H9 (cell line): Measurements from ENCODE around the gene BANP. TPM values are rescaled to one million over a fixed set of nuclear protein-coding genes. Genes with fewer than 3 reads are reported as not detected.
"Not testable (repeated sequence)": the region's sequence is repeated elsewhere in the genome, so short reads cannot be mapped to it uniquely, and the experiment has no call there.

ENCODE experiments used
- DNase-seq: peaks from one replicate; pipeline ENCODE4 v3.0.0-alpha.2; 2017
- H2AFZ ChIP-seq: one replicate; pipeline ENCODE4 v1.6.1; 2013; ENCODE audit warnings: mild to moderate bottlenecking, low read length, control low read depth, moderate library complexity
- H2AK5ac ChIP-seq: 2 replicates; pipeline ENCODE4 v1.6.1; 2013; ENCODE audit warnings: low read length, control low read depth, mixed read lengths; ENCODE audit not compliant: insufficient read length
- H2BK120ac ChIP-seq: one replicate; pipeline ENCODE4 v1.6.1; 2013; ENCODE audit warnings: low read depth, mild to moderate bottlenecking, low read length, control low read depth, inconsistent platforms; ENCODE audit not compliant: poor library complexity, severe bottlenecking
- H2BK12ac ChIP-seq: 2 replicates; pipeline ENCODE4 v1.6.1; 2013; ENCODE audit warnings: low read length, control low read depth, mixed read lengths, low read depth; ENCODE audit not compliant: insufficient read length
- H2BK15ac ChIP-seq: 2 replicates; pipeline ENCODE4 v1.6.1; 2013; ENCODE audit warnings: low read depth, low read length, control low read depth
- H2BK20ac ChIP-seq: one replicate; pipeline ENCODE4 v1.6.1; 2013; ENCODE audit warnings: low read depth, mild to moderate bottlenecking, low read length, control low read depth, inconsistent platforms; ENCODE audit not compliant: poor library complexity, severe bottlenecking
- H2BK5ac ChIP-seq: 2 replicates; pipeline ENCODE4 v1.6.1; 2013; ENCODE audit warnings: low read length, control low read depth, mixed read lengths; ENCODE audit not compliant: insufficient read length
- H3K14ac ChIP-seq: 2 replicates; pipeline ENCODE4 v1.6.1; 2013; ENCODE audit warnings: low read length, control low read depth; ENCODE audit not compliant: insufficient read depth
- H3K18ac ChIP-seq: 2 replicates; pipeline ENCODE4 v1.6.1; 2013; ENCODE audit warnings: low read depth, mild to moderate bottlenecking, mixed read lengths, low read length, control low read depth; ENCODE audit not compliant: insufficient read length
- H3K23ac ChIP-seq: 2 replicates; pipeline ENCODE4 v1.6.1; 2013; ENCODE audit warnings: low read length, control low read depth, mixed read lengths, low read depth; ENCODE audit not compliant: insufficient read length
- H3K23me2 ChIP-seq: 2 replicates; pipeline ENCODE4 v1.6.1; 2013; ENCODE audit warnings: low read depth, mild to moderate bottlenecking, mixed read lengths, low read length, control low read depth; ENCODE audit not compliant: insufficient read length, poor library complexity, severe bottlenecking
- H3K27ac ChIP-seq: 2 replicates; pipeline ENCODE4 v1.5.1; 2013; ENCODE audit warnings: low read length, control low read depth, mixed read lengths, low read depth; ENCODE audit not compliant: insufficient read length
- H3K27me3 ChIP-seq: 2 replicates; pipeline ENCODE4 v1.6.1; 2013; ENCODE audit warnings: low read length, control low read depth, inconsistent platforms; ENCODE audit not compliant: insufficient read depth
- H3K4ac ChIP-seq: 2 replicates; pipeline ENCODE4 v1.6.1; 2013; ENCODE audit warnings: low read depth, mild to moderate bottlenecking, control low read depth, inconsistent platforms, low read length, moderate library complexity
- H3K4me1 ChIP-seq: 2 replicates; pipeline ENCODE4 v1.6.1; 2013; ENCODE audit warnings: low read length, control low read depth, inconsistent platforms; ENCODE audit not compliant: insufficient read depth
- H3K4me2 ChIP-seq: 2 replicates; pipeline ENCODE4 v1.6.1; 2013; ENCODE audit warnings: low read length, control low read depth, mixed read lengths; ENCODE audit not compliant: insufficient read length, insufficient read depth
- H3K56ac ChIP-seq: 2 replicates; pipeline ENCODE4 v1.6.1; 2013; ENCODE audit warnings: low read depth, mild to moderate bottlenecking, mixed read lengths, low read length, control low read depth; ENCODE audit not compliant: insufficient read length
- H3K79me1 ChIP-seq: 2 replicates; pipeline ENCODE4 v1.6.1; 2013; ENCODE audit warnings: low read depth, mild to moderate bottlenecking, moderate library complexity, low read length, control low read depth, inconsistent platforms; ENCODE audit not compliant: insufficient read depth, poor library complexity, severe bottlenecking
- H3K79me2 ChIP-seq: 2 replicates; pipeline ENCODE4 v1.6.1; 2013; ENCODE audit warnings: low read length, control low read depth, inconsistent platforms; ENCODE audit not compliant: insufficient read depth
- H3K9ac ChIP-seq: 2 replicates; pipeline ENCODE4 v1.6.1; 2013; ENCODE audit warnings: low read length, control low read depth, mixed read lengths; ENCODE audit not compliant: insufficient read length; ENCODE audit errors: extremely low read depth
- H3K9me3 ChIP-seq: one replicate; pipeline ENCODE4 v1.6.1; 2013; ENCODE audit warnings: low read depth, low read length, inconsistent platforms; ENCODE audit not compliant: control insufficient read depth
- H3T11ph ChIP-seq: one replicate; pipeline ENCODE4 v1.6.1; 2013; ENCODE audit warnings: mild to moderate bottlenecking, low read length, control low read depth, inconsistent platforms
- H4K20me1 ChIP-seq: one replicate; pipeline ENCODE4 v1.6.1; 2013; ENCODE audit not compliant: control insufficient read depth, insufficient read length, insufficient read depth
- H4K5ac ChIP-seq: 2 replicates; pipeline ENCODE4 v1.6.1; 2013; ENCODE audit warnings: low read depth, mild to moderate bottlenecking, mixed read lengths, low read length, control low read depth; ENCODE audit not compliant: insufficient read length
- H4K8ac ChIP-seq: replicated peaks from 2 replicates; pipeline ENCODE4 v1.6.1; 2013; ENCODE audit warnings: low read length, control low read depth, mixed read lengths, low read depth; ENCODE audit not compliant: insufficient read length
- H4K91ac ChIP-seq: 2 replicates; pipeline ENCODE4 v1.6.1; 2013; ENCODE audit warnings: low read depth, mild to moderate bottlenecking, moderate library complexity, mixed read lengths, low read length, control low read depth; ENCODE audit not compliant: insufficient read length
- H3K27ac Mint-ChIP-seq, 3 experiments: 2 replicates in 2 of 3; 3 replicates in 1 of 3; pipeline ENCODE4 v1.8.0; 2020 to 2021; ENCODE audit warnings: mixed read lengths in 3 of 3, mild to moderate bottlenecking in 1 of 3, moderate library complexity in 1 of 3
- H3K27me3 Mint-ChIP-seq: 2 replicates; pipeline ENCODE4 v1.8.0; 2021; ENCODE audit warnings: low read depth, mild to moderate bottlenecking, moderate library complexity, mixed read lengths
- H3K36me3 Mint-ChIP-seq, 3 experiments: 2 replicates in 2 of 3; 3 replicates in 1 of 3; pipeline ENCODE4 v1.8.0; 2020 to 2021; ENCODE audit warnings: low read depth in 3 of 3, mixed read lengths in 3 of 3; ENCODE audit not compliant: insufficient read depth in 1 of 3
- H3K4me1 Mint-ChIP-seq, 2 experiments: 2 replicates each; pipeline ENCODE4 v1.8.0; 2020; ENCODE audit warnings: mixed read lengths in 2 of 2
- H3K4me3 Mint-ChIP-seq, 2 experiments: 2 replicates in 1 of 2; 3 replicates in 1 of 2; pipeline ENCODE4 v1.8.0; 2020 to 2021; ENCODE audit warnings: mild to moderate bottlenecking in 2 of 2, mixed read lengths in 2 of 2, moderate library complexity in 1 of 2
- H3K9me3 Mint-ChIP-seq, 2 experiments: 2 replicates in 1 of 2; 3 replicates in 1 of 2; pipeline ENCODE4 v1.8.0; 2020; ENCODE audit warnings: mild to moderate bottlenecking in 2 of 2, mixed read lengths in 2 of 2, moderate library complexity in 1 of 2
- WGBS: extraction: QIAGEN DNeasy Blood & Tissue Kit; methylation state at CpG from one replicate; pipeline ENCODE4 v1.1.7; 2013; ENCODE audit warnings: missing lambda C conversion rate, low lambda C conversion rate, mixed read lengths; ENCODE audit not compliant: insufficient read length; ENCODE audit errors: extremely low coverage; 5-methylcytosine and 5-hydroxymethylcytosine counted together
- total RNA-seq: library from RNA; stranded (reverse); gene quantifications from 2 replicates; pipeline ENCODE4 v1.2.1, GENCODE V29; 2021
- TF ChIP-seq, protein P1 (sequence below): fragments of 200-600 bp; sonication (generic); conservative IDR thresholded peaks from 3 replicates; pipeline ENCODE4 v1.8.0; 2021; ENCODE audit warnings: antibody characterized with exemption, mild to moderate bottlenecking

The BANP gene
- total RNA-seq, 1 experiment from 2014 or later: 24.9 TPM

- WGBS: no CpG with 5 or more reads among the region's 8 CpGs
- Histone ChIP-seq H2AFZ (no peak overlapping the region), H3K18ac (no peak overlapping the region), H3K4me1 (no peaks in the 10 kb centered on the region), H2BK120ac (no peak overlapping the region), H4K8ac (no peak overlapping the region), H2BK20ac (no peak overlapping the region), H3K14ac (no peak overlapping the region), H3T11ph (no peak overlapping the region), H3K4me2 (no peak overlapping the region), H3K9me3 (no peaks in the 10 kb centered on the region), H3K27me3 (no peaks in the 10 kb centered on the region), H3K79me2 (peaks cover 2% of the 10 kb centered on the region; the same call in 1 of the 2 replicates), H3K27ac (no peak overlapping the region), H2BK5ac (no peak overlapping the region), H4K20me1 (no peaks in the 10 kb centered on the region), H3K79me1 (peaks cover 2% of the 10 kb centered on the region), H3K56ac (no peak overlapping the region), H3K9ac (no peak overlapping the region), H3K4ac (no peak overlapping the region), H3K23me2 (no peaks in the 10 kb centered on the region), H2BK12ac (no peak overlapping the region), H3K23ac (no peak overlapping the region), H4K91ac (no peak overlapping the region), H2BK15ac (no peak overlapping the region), H2AK5ac (no peak overlapping the region), H4K5ac (no peak overlapping the region)
- Mint-ChIP-seq H3K9me3 (no peaks in the 10 kb centered on the region), H3K27me3 (no peaks in the 10 kb centered on the region), H3K4me1 (peaks cover 3 to 11% of the 10 kb centered on the region in 2 experiments), H3K4me3 (no peak overlapping the region), H3K36me3 (peaks cover 10 to 38% (median 23%) of the 10 kb centered on the region in 3 experiments; a peak in 6 of 7 replicates), H3K27ac (peak overlapping the region in 2 of 3 experiments; percentile 53 to 61; a peak in 2 of 7 replicates)
- DNase-seq: no peak
- TF ChIP-seq, protein P1, sequence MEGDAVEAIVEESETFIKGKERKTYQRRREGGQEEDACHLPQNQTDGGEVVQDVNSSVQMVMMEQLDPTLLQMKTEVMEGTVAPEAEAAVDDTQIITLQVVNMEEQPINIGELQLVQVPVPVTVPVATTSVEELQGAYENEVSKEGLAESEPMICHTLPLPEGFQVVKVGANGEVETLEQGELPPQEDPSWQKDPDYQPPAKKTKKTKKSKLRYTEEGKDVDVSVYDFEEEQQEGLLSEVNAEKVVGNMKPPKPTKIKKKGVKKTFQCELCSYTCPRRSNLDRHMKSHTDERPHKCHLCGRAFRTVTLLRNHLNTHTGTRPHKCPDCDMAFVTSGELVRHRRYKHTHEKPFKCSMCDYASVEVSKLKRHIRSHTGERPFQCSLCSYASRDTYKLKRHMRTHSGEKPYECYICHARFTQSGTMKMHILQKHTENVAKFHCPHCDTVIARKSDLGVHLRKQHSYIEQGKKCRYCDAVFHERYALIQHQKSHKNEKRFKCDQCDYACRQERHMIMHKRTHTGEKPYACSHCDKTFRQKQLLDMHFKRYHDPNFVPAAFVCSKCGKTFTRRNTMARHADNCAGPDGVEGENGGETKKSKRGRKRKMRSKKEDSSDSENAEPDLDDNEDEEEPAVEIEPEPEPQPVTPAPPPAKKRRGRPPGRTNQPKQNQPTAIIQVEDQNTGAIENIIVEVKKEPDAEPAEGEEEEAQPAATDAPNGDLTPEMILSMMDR: no peak
These were observed 28.1 kb downstream of the BANP start for GRCh38 chr16:87979352-87979751.

DNA sequence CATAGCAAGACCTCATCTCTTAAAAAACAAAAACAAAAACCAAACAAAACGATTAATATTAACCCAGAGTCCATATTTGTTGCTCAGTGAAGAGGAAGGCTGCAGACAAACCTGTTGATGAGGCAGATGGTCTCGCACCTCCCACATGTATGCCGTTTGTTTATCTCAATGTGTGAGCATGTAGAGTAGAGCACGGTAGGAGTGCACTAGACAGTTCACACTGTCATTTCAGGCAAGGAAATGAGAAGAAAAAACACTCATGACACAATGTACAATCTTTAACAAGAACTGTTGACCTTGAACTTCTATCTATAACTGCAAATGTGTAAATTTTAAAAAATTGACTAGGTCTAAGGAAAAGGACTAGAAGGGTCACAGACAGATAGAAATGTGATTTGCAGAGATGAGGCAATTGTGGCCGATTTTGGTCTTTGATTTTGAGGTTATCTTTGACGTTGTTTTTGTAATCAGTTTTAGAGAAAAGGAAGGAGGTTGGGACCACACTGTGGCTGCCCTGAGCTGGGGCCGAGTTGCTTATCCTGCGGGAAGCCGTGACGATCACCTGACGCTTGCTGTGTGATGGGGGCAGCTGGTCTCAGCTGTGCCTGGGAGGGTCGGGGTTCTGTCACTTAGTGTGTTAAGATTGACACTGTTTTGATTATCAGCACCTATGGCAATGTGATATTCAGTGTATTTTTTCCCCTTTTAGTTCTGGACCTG is 28.8 kb downstream of the BANP start:
- not testable (repeated sequence) for H4K8ac ChIP-seq

More for the DNA sequence above, 28.8 kb downstream of the BANP start:
- H3K23me2 ChIP-seq, H3K18ac ChIP-seq, DNase-seq, H2BK5ac ChIP-seq, H2BK12ac ChIP-seq, H4K5ac ChIP-seq, H3K9me3 Mint-ChIP-seq, H3K9ac ChIP-seq, H2BK15ac ChIP-seq, H3K4ac ChIP-seq, H3K79me2 ChIP-seq, H3K4me2 ChIP-seq, H4K20me1 ChIP-seq, H3K56ac ChIP-seq, H3K4me3 Mint-ChIP-seq, H3K27me3 ChIP-seq, H3K27me3 Mint-ChIP-seq, H3T11ph ChIP-seq, H4K91ac ChIP-seq, H2BK20ac ChIP-seq, H3K14ac ChIP-seq, H2BK120ac ChIP-seq, H3K9me3 ChIP-seq, H3K27ac ChIP-seq, H2AFZ ChIP-seq, H3K79me1 ChIP-seq, H3K23ac ChIP-seq, H2AK5ac ChIP-seq, H3K4me1 ChIP-seq: not testable (repeated sequence)
- H3K4me1 Mint-ChIP-seq: peaks cover 3 to 11% of the 10 kb centered on the region in 2 experiments
- H3K27ac Mint-ChIP-seq: peak overlapping the region in 2 of 3 experiments; percentile 45 to 65; a peak in 2 of 7 replicates
- no CpG with 5 or more reads among the region's 12 CpGs for WGBS
- peaks cover 15 to 43% (median 30%) of the 10 kb centered on the region in 3 experiments; a peak in 6 of 7 replicates for H3K36me3 Mint-ChIP-seq
